ENCODE results near the gene ZNF837. TPM values are rescaled to one million over a fixed set of nuclear protein-coding genes. Genes with fewer than 3 reads are reported as not detected.
A peak's percentile ranks its signal among the peaks of the same experiment; 100 is the strongest.

ZNF837 gene
- total RNA-seq, 1 experiment from 2014 or later: 4.9 TPM

DNA sequence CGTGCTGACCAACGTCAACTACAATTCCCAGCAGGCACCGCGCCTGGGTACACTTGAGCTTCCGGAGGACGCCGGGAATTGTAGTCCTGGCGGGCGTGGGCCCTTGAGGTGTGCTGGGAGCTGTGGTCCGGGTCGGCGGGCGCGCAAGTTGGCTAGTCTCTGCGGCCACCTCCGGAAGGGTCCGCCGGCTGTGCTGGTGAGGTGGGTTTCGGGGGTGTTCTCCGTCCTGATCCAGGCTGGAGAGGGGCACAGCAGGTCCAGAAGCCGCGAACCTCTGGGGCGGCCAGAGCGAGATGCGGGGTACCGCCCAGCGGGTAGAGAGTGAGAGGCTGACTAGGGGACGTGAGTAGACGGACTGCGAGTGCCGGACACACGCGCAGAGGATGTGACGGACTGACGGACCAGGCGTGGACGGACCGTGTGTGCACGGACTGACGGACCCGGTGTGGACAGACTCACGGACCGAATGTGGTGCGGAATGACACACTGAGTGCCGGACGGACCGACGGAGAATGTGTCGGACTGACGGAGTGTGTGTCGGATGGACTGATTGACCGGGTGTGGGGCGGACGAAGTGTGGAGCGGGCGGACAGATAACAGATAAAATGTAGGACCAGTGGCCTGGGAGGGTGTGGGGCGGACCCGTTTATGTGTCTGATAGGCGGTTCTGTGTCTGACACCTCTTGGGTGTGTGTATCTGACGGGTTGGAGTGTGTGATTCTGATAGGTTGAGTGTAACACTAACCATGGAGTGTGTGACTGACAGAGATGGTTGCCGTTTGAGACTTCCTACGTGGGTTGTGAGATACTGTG, 53.7 kb downstream of the ZNF837 start, which contains the start of gene ZSCAN22 (continued):
- TF ChIP-seq, protein P1, sequence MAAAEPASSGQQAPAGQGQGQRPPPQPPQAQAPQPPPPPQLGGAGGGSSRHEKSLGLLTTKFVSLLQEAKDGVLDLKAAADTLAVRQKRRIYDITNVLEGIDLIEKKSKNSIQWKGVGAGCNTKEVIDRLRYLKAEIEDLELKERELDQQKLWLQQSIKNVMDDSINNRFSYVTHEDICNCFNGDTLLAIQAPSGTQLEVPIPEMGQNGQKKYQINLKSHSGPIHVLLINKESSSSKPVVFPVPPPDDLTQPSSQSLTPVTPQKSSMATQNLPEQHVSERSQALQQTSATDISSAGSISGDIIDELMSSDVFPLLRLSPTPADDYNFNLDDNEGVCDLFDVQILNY (CRISPR knock-in tag; IDR thresholded peaks at IDR 0.05): 0 out of 2 replicates have a peak, but pooled peaks have one; percentile 46
- peak; percentile 78 for TF ChIP-seq SP1 (CRISPR knock-in tag; conservative IDR thresholded peaks at IDR 0.05)
- TF ChIP-seq ZNF138 (CRISPR knock-in tag; conservative IDR thresholded peaks at IDR 0.05): no peak
- no peak for TF ChIP-seq ZNF263 (CRISPR knock-in tag; IDR thresholded peaks at IDR 0.05; ENCODE audit: low read depth)
- TF ChIP-seq ESRRA (CRISPR knock-in tag; IDR thresholded peaks at IDR 0.05; ENCODE audit: borderline replicate concordance): peak; percentile 62; the same call in 1 of the 2 replicates
- TF ChIP-seq ELF4 (CRISPR knock-in tag; IDR thresholded peaks at IDR 0.05; ENCODE audit: low read depth): no peak
- no peak for TF ChIP-seq NFATC4 (CRISPR knock-in tag; IDR thresholded peaks at IDR 0.05)
- TF ChIP-seq, protein P2, sequence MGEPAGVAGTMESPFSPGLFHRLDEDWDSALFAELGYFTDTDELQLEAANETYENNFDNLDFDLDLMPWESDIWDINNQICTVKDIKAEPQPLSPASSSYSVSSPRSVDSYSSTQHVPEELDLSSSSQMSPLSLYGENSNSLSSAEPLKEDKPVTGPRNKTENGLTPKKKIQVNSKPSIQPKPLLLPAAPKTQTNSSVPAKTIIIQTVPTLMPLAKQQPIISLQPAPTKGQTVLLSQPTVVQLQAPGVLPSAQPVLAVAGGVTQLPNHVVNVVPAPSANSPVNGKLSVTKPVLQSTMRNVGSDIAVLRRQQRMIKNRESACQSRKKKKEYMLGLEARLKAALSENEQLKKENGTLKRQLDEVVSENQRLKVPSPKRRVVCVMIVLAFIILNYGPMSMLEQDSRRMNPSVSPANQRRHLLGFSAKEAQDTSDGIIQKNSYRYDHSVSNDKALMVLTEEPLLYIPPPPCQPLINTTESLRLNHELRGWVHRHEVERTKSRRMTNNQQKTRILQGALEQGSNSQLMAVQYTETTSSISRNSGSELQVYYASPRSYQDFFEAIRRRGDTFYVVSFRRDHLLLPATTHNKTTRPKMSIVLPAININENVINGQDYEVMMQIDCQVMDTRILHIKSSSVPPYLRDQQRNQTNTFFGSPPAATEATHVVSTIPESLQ (CRISPR knock-in tag; IDR thresholded peaks at IDR 0.05): no peak
- TF ChIP-seq NR2C2 (CRISPR knock-in tag; IDR thresholded peaks at IDR 0.05): no peak
- no peak for TF ChIP-seq OVOL2 (CRISPR knock-in tag; IDR thresholded peaks at IDR 0.05; ENCODE audit: borderline replicate concordance)
- no peak for TF ChIP-seq NR1H2 (CRISPR knock-in tag; IDR thresholded peaks at IDR 0.05)
- TF ChIP-seq, protein P3, sequence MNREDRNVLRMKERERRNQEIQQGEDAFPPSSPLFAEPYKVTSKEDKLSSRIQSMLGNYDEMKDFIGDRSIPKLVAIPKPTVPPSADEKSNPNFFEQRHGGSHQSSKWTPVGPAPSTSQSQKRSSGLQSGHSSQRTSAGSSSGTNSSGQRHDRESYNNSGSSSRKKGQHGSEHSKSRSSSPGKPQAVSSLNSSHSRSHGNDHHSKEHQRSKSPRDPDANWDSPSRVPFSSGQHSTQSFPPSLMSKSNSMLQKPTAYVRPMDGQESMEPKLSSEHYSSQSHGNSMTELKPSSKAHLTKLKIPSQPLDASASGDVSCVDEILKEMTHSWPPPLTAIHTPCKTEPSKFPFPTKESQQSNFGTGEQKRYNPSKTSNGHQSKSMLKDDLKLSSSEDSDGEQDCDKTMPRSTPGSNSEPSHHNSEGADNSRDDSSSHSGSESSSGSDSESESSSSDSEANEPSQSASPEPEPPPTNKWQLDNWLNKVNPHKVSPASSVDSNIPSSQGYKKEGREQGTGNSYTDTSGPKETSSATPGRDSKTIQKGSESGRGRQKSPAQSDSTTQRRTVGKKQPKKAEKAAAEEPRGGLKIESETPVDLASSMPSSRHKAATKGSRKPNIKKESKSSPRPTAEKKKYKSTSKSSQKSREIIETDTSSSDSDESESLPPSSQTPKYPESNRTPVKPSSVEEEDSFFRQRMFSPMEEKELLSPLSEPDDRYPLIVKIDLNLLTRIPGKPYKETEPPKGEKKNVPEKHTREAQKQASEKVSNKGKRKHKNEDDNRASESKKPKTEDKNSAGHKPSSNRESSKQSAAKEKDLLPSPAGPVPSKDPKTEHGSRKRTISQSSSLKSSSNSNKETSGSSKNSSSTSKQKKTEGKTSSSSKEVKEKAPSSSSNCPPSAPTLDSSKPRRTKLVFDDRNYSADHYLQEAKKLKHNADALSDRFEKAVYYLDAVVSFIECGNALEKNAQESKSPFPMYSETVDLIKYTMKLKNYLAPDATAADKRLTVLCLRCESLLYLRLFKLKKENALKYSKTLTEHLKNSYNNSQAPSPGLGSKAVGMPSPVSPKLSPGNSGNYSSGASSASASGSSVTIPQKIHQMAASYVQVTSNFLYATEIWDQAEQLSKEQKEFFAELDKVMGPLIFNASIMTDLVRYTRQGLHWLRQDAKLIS (CRISPR knock-in tag; IDR thresholded peaks at IDR 0.05; ENCODE audit: borderline replicate concordance): no peak
- TF ChIP-seq, protein P4, sequence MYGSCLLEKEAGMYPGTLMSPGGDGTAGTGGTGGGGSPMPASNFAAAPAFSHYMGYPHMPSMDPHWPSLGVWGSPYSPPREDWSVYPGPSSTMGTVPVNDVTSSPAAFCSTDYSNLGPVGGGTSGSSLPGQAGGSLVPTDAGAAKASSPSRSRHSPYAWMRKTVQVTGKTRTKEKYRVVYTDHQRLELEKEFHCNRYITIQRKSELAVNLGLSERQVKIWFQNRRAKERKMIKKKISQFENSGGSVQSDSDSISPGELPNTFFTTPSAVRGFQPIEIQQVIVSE (CRISPR knock-in tag; IDR thresholded peaks at IDR 0.05; ENCODE audit: borderline replicate concordance): no peak
- no peak for TF ChIP-seq ZNF416 (CRISPR knock-in tag; IDR thresholded peaks at IDR 0.05)
- no peak for TF ChIP-seq ZNF396 (CRISPR knock-in tag; IDR thresholded peaks at IDR 0.05; ENCODE audit: borderline replicate concordance)
- no peak for TF ChIP-seq HMGA2 (CRISPR knock-in tag; IDR thresholded peaks at IDR 0.05)
- TF ChIP-seq, protein P5, sequence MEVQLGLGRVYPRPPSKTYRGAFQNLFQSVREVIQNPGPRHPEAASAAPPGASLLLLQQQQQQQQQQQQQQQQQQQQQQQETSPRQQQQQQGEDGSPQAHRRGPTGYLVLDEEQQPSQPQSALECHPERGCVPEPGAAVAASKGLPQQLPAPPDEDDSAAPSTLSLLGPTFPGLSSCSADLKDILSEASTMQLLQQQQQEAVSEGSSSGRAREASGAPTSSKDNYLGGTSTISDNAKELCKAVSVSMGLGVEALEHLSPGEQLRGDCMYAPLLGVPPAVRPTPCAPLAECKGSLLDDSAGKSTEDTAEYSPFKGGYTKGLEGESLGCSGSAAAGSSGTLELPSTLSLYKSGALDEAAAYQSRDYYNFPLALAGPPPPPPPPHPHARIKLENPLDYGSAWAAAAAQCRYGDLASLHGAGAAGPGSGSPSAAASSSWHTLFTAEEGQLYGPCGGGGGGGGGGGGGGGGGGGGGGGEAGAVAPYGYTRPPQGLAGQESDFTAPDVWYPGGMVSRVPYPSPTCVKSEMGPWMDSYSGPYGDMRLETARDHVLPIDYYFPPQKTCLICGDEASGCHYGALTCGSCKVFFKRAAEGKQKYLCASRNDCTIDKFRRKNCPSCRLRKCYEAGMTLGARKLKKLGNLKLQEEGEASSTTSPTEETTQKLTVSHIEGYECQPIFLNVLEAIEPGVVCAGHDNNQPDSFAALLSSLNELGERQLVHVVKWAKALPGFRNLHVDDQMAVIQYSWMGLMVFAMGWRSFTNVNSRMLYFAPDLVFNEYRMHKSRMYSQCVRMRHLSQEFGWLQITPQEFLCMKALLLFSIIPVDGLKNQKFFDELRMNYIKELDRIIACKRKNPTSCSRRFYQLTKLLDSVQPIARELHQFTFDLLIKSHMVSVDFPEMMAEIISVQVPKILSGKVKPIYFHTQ (CRISPR knock-in tag; IDR thresholded peaks at IDR 0.05): no peak
- TF ChIP-seq ZNF317 (CRISPR knock-in tag; IDR thresholded peaks at IDR 0.05; ENCODE audit: borderline replicate concordance, low read depth): no peak
- TF ChIP-seq, protein P6, sequence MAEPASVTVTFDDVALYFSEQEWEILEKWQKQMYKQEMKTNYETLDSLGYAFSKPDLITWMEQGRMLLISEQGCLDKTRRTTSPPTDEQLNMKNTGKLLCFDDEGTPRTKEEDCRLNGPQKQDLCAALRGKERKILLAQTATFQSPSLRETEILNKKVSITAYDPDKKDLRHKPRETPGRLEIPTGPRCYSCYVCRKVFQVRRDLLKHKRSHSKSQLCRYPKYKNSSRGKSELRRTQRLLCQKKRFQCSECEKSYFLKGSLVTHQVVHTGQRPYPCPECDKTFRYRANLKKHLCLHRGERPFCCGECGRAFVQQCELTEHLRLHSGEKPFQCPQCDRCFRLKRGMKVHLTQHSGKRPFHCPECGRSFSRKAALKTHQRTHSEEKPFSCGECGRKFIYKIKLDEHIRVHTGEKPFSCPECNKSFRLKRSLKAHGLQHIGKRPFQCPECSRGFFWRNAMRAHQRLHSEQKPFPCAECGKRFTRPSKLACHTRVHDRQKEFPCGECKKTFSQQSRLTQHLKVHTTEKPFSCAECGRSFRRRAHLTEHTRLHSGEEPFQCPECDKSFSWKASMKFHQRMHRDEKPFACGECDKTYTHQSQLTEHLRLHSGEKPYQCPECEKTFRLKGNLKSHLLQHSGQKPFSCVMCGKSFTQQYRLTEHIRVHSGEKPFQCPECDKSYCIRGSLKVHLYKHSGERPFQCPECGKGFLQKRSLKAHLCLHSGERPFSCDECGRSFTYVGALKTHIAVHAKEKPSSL (CRISPR knock-in tag; conservative IDR thresholded peaks at IDR 0.05): no peak
- TF ChIP-seq, protein P7, sequence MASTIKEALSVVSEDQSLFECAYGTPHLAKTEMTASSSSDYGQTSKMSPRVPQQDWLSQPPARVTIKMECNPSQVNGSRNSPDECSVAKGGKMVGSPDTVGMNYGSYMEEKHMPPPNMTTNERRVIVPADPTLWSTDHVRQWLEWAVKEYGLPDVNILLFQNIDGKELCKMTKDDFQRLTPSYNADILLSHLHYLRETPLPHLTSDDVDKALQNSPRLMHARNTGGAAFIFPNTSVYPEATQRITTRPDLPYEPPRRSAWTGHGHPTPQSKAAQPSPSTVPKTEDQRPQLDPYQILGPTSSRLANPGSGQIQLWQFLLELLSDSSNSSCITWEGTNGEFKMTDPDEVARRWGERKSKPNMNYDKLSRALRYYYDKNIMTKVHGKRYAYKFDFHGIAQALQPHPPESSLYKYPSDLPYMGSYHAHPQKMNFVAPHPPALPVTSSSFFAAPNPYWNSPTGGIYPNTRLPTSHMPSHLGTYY (CRISPR knock-in tag; IDR thresholded peaks at IDR 0.05): no peak
- TF ChIP-seq, protein P8, sequence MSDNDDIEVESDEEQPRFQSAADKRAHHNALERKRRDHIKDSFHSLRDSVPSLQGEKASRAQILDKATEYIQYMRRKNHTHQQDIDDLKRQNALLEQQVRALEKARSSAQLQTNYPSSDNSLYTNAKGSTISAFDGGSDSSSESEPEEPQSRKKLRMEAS (CRISPR knock-in tag; IDR thresholded peaks at IDR 0.05): peak; percentile 78; the same call in 1 of the 2 replicates
- no peak for TF ChIP-seq ZNF423 (CRISPR knock-in tag; IDR thresholded peaks at IDR 0.05)
- no peak; the same call in none of the 2 replicates for TF ChIP-seq TEAD1 (CRISPR knock-in tag; IDR thresholded peaks at IDR 0.05)
- TF ChIP-seq SMAD3 (CRISPR knock-in tag; IDR thresholded peaks at IDR 0.05; ENCODE audit: borderline replicate concordance): no peak
- no peak for TF ChIP-seq IRF2 (CRISPR knock-in tag; IDR thresholded peaks at IDR 0.05; ENCODE audit: borderline replicate concordance, low read depth)
